Common myeloid progenitor, CD34-positive (primary cell): ENCODE results near the gene TCN2.

Source experiments
- CTCF ChIA-PET: fragments of 350-600 bp; sonication (Branson Sonifier 250); formaldehyde crosslinking; loops from one replicate; lab custom pipeline; 2021; ENCODE audit warnings: antibody characterized with exemption; lab: Charles Lee
- POLR2A ChIA-PET: fragments of 350-600 bp; sonication (Branson Sonifier 250); formaldehyde crosslinking; loops from one replicate; lab custom pipeline; 2021; ENCODE audit warnings: antibody characterized with exemption; lab: Charles Lee
- DNase-seq, 3 donors: peaks; one replicate each; pipeline versions ENCODE4 v3.0.0 to v3.0.0-alpha.2; 2013
- H3K27ac ChIP-seq, 2 experiments: 1 replicate in 1 of 2; 2 replicates in 1 of 2; pipeline ENCODE4 v1.7.0; 2013; ENCODE audit warnings: inconsistent platforms in 2 of 2, low read length in 2 of 2, mild to moderate bottlenecking in 2 of 2, low read depth in 1 of 2, moderate library complexity in 1 of 2; ENCODE audit not compliant: severe bottlenecking in 2 of 2, insufficient read depth in 1 of 2, poor library complexity in 1 of 2
- H3K27me3 ChIP-seq, 5 experiments: replicated peaks in 2 of 5; 1 replicate in 3 of 5; 2 replicates in 2 of 5; pipeline versions ENCODE4 v1.6.1 to v1.7.0; 2013; ENCODE audit warnings: low read length in 4 of 5, mild to moderate bottlenecking in 2 of 5, moderate library complexity in 2 of 5, inconsistent platforms in 1 of 5; ENCODE audit not compliant: insufficient read depth in 5 of 5, control insufficient read depth in 4 of 5
- H3K36me3 ChIP-seq, 4 experiments: 1 replicate in 2 of 4; 2 replicates in 2 of 4; pipeline versions ENCODE4 v1.6.1 to v1.7.0; 2013; ENCODE audit warnings: low read length in 3 of 4, control low read depth in 1 of 4, mild to moderate bottlenecking in 1 of 4; ENCODE audit not compliant: control insufficient read depth in 4 of 4, insufficient read depth in 4 of 4
- H3K4me1 ChIP-seq, 4 experiments: 1 replicate in 3 of 4; 2 replicates in 1 of 4; pipeline versions ENCODE4 v1.6.1 to v1.7.1; 2013; ENCODE audit warnings: low read length in 3 of 4, mild to moderate bottlenecking in 3 of 4, control low read depth in 1 of 4, inconsistent platforms in 1 of 4, moderate library complexity in 1 of 4; ENCODE audit not compliant: control insufficient read depth in 4 of 4, insufficient read depth in 4 of 4; ENCODE audit errors: control extremely low read depth in 1 of 4
- H3K4me3 ChIP-seq, 7 experiments: 1 replicate in 4 of 7; 2 replicates in 3 of 7; pipeline versions ENCODE4 v1.5.1 to v1.7.0; 2013; ENCODE audit warnings: mild to moderate bottlenecking in 7 of 7, low read length in 6 of 7, moderate library complexity in 6 of 7, inconsistent platforms in 2 of 7, low read depth in 2 of 7, control low read depth in 1 of 7; ENCODE audit not compliant: insufficient read depth in 4 of 7, control insufficient read depth in 1 of 7; ENCODE audit errors: extremely low read depth in 1 of 7
- H3K9me3 ChIP-seq, 5 experiments: 1 replicate in 4 of 5; 2 replicates in 1 of 5; pipeline versions ENCODE4 v1.6.1 to v1.7.1; 2013; ENCODE audit warnings: low read length in 4 of 5, mild to moderate bottlenecking in 2 of 5, inconsistent platforms in 1 of 5, low read depth in 1 of 5, moderate library complexity in 1 of 5; ENCODE audit not compliant: control insufficient read depth in 4 of 5, insufficient read depth in 2 of 5; ENCODE audit errors: control extremely low read depth in 1 of 5
- WGBS: methylation state at CpG from one replicate; pipeline ENCODE4 v1.1.5; 2013; ENCODE audit not compliant: insufficient coverage; 5-methylcytosine and 5-hydroxymethylcytosine counted together

The TCN2 gene

GRCh38 chr22:30640839-30641430 lies 34.0 kb downstream of the TCN2 start:
- 98% methylated on average over 4 of the region's 4 CpGs for WGBS
- peaks cover 0 to 2% (median 0%) of the 10 kb centered on the region in 5 experiments for H3K9me3 ChIP-seq
- DNase-seq, result no peak
- ChIA-PET CTCF (interaction anchor here (1.5 kb wide), 1 partner anchor 114 kb away, joined by 3 read pairs; no protein-coding TSS in a partner anchor), POLR2A (no interaction called here)
- H3K36me3 ChIP-seq, result no peaks in the 10 kb centered on the region
- peaks cover 0 to 12% (median 10%) of the 10 kb centered on the region in 4 experiments for H3K4me1 ChIP-seq
- H3K4me3 ChIP-seq, result no peak overlapping the region
- no peak overlapping the region for H3K27ac ChIP-seq
- no peaks in the 10 kb centered on the region for H3K27me3 ChIP-seq

GRCh38 chr22:30643055-30643875 lies 36.3 kb downstream of the TCN2 start:
- peaks cover 0 to 2% (median 0%) of the 10 kb centered on the region in 5 experiments for H3K9me3 ChIP-seq
- ChIA-PET CTCF (interaction anchor here (1.7 kb wide), 1 partner anchor 9 kb away, joined by 12 read pairs; the partner anchor contains the start of gene SLC35E4), POLR2A (no interaction called here)
- 94% methylated on average over 16 of the region's 16 CpGs for WGBS
- H3K4me3 ChIP-seq, result no peak overlapping the region
- no peaks in the 10 kb centered on the region for H3K4me1 ChIP-seq
- DNase-seq, result peak in 1 of 3 donors; percentile 15
- H3K27me3 ChIP-seq, result no peaks in the 10 kb centered on the region
- no peak overlapping the region for H3K27ac ChIP-seq
- no peaks in the 10 kb centered on the region for H3K36me3 ChIP-seq

GRCh38 chr22:30646518-30647160 lies 39.7 kb downstream of the TCN2 start:
- H3K4me1 ChIP-seq, result peaks cover 0 to 8% (median 3%) of the 10 kb centered on the region in 4 experiments
- 97% methylated on average over 21 of the region's 25 CpGs for WGBS
- no peak overlapping the region for H3K27ac ChIP-seq
- POLR2A ChIA-PET, result no interaction called here
- no peaks in the 10 kb centered on the region for H3K9me3 ChIP-seq
- H3K27me3 ChIP-seq, result no peaks in the 10 kb centered on the region
- no peak for DNase-seq
- H3K36me3 ChIP-seq, result no peaks in the 10 kb centered on the region
- H3K4me3 ChIP-seq, result no peak overlapping the region
- CTCF ChIA-PET, result interaction anchor here (1.3 to 1.7 kb wide), 2 partner anchors 12 to 14 kb away, joined by 5 read pairs; no protein-coding TSS in a partner anchor

GRCh38 chr22:30647536-30647935 lies 40.6 kb downstream of the TCN2 start:
- WGBS, result 88% methylated on average over 3 of the region's 3 CpGs
- CTCF ChIA-PET, result interaction anchor here (1.3 to 2.6 kb wide), 2 partner anchors 13 to 107 kb away, joined by 5 to 8 read pairs; no protein-coding TSS in a partner anchor

GRCh38 chr22:30648825-30649224 lies 41.9 kb downstream of the TCN2 start:
- H3K27me3 ChIP-seq, result no peaks in the 10 kb centered on the region
- no peak overlapping the region for H3K4me3 ChIP-seq
- POLR2A ChIA-PET, result no interaction called here
- peaks cover 0 to 8% (median 3%) of the 10 kb centered on the region in 4 experiments for H3K4me1 ChIP-seq
- H3K36me3 ChIP-seq, result no peaks in the 10 kb centered on the region
- H3K27ac ChIP-seq, result no peak overlapping the region
- 100% methylated on average over 2 of the region's 3 CpGs for WGBS
- H3K9me3 ChIP-seq, result no peaks in the 10 kb centered on the region
- CTCF ChIA-PET, result interaction anchor here (1.8 to 3.1 kb wide), 3 partner anchors 14 to 114 kb away, joined by 5 to 11 read pairs (median 8); partner anchors contain the start of gene SLC35E4
- no peak for DNase-seq

More at GRCh38 chr22:30647536-30647935, 40.6 kb downstream of the TCN2 start:
- DNase-seq, result no peak
- H3K4me3 ChIP-seq, result no peak overlapping the region
- no peaks in the 10 kb centered on the region for H3K9me3 ChIP-seq
- POLR2A ChIA-PET, result no interaction called here
- no peaks in the 10 kb centered on the region for H3K36me3 ChIP-seq
- peaks cover 0 to 8% (median 3%) of the 10 kb centered on the region in 4 experiments for H3K4me1 ChIP-seq
- H3K27me3 ChIP-seq, result no peaks in the 10 kb centered on the region
- no peak overlapping the region for H3K27ac ChIP-seq

GRCh38 chr22:30649430-30650007 lies 42.5 kb downstream of the TCN2 start:
- H3K4me1 ChIP-seq, result peaks cover 0 to 8% (median 3%) of the 10 kb centered on the region in 4 experiments
- DNase-seq, result peak; percentile 85 to 94 (median 92)
- H3K9me3 ChIP-seq, result no peaks in the 10 kb centered on the region
- ChIA-PET CTCF (interaction anchor here (0.9 to 3.1 kb wide), 6 partner anchors 15 to 113 kb away, joined by 3 to 11 read pairs (median 4); partner anchors contain the start of gene SLC35E4), POLR2A (no interaction called here)
- no peak overlapping the region for H3K4me3 ChIP-seq
- peaks cover 0 to 4% (median 1%) of the 10 kb centered on the region in 4 experiments for H3K36me3 ChIP-seq
- no peak overlapping the region for H3K27ac ChIP-seq
- WGBS, result 2% methylated on average over 6 of the region's 7 CpGs
- no peaks in the 10 kb centered on the region for H3K27me3 ChIP-seq
